Muscle layer of duodenum (tissue), 2 donors: Measurements from ENCODE around the gene CD164L2.

Source experiments
- H3K27ac ChIP-seq: one replicate; pipeline ENCODE4 v1.7.0; 2013; ENCODE audit warnings: mild to moderate bottlenecking, low read length
- H3K27me3 ChIP-seq: one replicate; pipeline ENCODE4 v1.7.0; 2013; ENCODE audit warnings: low read depth, mild to moderate bottlenecking, control low read depth, low read length
- H3K36me3 ChIP-seq, 2 donors: one replicate each; pipeline ENCODE4 v1.7.0; 2013; ENCODE audit warnings: low read length in 2 of 2, control low read depth in 1 of 2, mild to moderate bottlenecking in 1 of 2; ENCODE audit not compliant: insufficient read depth in 2 of 2, control insufficient read depth in 1 of 2
- H3K4me1 ChIP-seq, 2 donors: one replicate each; pipeline ENCODE4 v1.7.0; 2013; ENCODE audit warnings: low read length in 2 of 2, mild to moderate bottlenecking in 2 of 2, control low read depth in 1 of 2, moderate library complexity in 1 of 2; ENCODE audit not compliant: insufficient read depth in 2 of 2, control insufficient read depth in 1 of 2
- H3K4me3 ChIP-seq, 2 donors: one replicate each; pipeline ENCODE4 v1.7.0; 2013; ENCODE audit warnings: low read length in 2 of 2, low read depth in 1 of 2, mild to moderate bottlenecking in 1 of 2
- H3K9me3 ChIP-seq, 2 donors: one replicate each; pipeline ENCODE4 v1.7.0; 2013; ENCODE audit warnings: low read length in 2 of 2, control low read depth in 1 of 2, mild to moderate bottlenecking in 1 of 2; ENCODE audit not compliant: control insufficient read depth in 1 of 2
- donor health status: healthy.

CD164L2 gene

DNA sequence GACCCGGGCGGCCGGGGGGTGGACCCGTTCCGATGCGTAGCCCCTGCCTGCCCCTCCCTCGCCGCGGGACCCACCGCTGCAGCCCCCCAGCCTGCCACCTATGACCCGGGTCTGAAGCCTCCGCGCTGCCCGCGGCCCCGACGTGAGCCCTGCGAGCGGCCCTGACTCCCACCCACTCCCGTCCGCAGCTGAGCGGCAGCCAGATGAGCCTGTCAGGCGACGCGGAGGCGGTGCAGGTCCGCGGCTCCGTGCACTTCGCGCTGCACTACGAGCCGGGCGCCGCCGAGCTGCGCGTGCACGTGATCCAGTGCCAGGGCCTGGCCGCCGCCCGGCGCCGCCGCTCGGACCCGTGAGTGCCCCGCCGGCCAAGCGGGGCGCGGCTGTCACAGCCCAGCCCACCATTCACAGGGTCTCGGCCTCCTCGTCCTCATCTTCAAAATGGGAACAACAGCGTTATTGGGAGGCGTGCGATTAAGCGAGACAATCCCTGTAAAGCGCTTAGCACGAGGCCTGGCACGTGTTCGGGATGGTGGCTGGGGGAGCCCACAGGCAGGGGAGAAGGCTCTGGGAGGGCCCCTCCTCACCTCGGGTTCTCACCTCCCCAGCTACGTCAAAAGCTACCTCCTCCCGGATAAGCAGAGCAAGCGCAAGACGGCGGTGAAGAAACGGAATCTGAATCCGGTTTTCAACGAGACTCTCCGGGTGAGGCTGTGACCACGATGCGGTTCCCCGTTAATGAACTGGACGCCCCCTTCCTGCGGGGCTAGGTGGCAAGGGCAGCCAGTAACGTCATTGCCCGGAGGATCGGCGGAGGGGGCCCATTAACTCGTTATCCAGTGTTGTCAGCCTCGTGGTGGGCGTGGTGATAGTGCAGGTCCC is 33.1 kb downstream of the CD164L2 start:
- Histone ChIP-seq H3K4me3 (peak overlapping the region; percentile 7 to 66), H3K36me3 (peaks cover 0 to 13% of the 10 kb centered on the region in 2 donors), H3K9me3 (no peaks in the 10 kb centered on the region), H3K27ac (no peak overlapping the region), H3K27me3 (peaks cover 2% of the 10 kb centered on the region), H3K4me1 (peaks cover 2 to 23% of the 10 kb centered on the region in 2 donors)

DNA sequence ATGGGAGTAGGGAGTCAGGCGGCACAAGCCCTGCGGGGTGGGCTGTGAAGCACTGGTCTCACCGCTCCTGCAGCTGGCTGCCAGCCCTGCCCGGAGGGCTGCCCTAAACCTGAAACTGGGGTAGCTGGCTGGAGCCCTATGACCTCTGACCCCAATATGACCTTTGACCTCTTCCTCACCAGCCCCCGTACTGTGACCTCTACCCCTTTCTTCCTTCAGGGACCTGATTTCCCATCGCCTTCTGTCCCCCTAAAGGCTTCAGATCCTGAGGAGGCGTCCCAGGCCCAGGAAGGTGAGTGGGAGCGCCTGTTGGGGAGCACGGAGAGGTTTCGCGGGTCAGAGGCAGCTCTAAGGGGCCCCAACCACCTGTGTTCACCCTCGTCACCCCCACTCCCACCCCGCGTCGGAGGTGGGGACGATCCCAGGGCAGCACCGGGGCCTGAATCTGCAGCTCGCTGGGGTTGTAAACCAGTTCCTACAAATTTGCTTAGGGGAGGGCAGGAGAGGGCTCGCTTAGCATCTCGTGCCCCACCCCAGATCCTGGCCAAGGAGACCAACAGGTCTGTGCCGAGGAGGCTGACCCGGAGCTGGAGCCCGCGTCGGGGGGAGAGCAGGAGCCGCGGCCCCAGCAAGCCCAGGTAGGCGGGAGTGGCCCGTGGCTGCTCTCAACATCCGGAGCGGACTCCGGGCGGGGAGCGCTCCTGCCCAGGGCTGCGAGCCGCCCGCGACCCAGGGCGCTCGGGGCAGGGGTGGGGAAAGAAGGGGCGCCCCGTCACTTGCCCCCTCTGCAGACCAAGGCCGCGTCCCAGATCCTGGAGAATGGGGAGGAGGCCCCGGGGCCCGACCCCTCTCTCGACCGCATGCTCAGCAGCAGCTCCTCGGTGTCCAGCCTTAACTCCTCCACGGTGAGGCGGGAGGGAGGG is 34.0 kb downstream of the CD164L2 start:
- Histone ChIP-seq H3K9me3 (no peaks in the 10 kb centered on the region), H3K27ac (no peak overlapping the region), H3K4me3 (peak overlapping the region; percentile 11 to 66), H3K4me1 (peaks cover 2 to 23% of the 10 kb centered on the region in 2 donors), H3K36me3 (peaks cover 0 to 12% of the 10 kb centered on the region in 2 donors), H3K27me3 (peaks cover 2% of the 10 kb centered on the region)

DNA sequence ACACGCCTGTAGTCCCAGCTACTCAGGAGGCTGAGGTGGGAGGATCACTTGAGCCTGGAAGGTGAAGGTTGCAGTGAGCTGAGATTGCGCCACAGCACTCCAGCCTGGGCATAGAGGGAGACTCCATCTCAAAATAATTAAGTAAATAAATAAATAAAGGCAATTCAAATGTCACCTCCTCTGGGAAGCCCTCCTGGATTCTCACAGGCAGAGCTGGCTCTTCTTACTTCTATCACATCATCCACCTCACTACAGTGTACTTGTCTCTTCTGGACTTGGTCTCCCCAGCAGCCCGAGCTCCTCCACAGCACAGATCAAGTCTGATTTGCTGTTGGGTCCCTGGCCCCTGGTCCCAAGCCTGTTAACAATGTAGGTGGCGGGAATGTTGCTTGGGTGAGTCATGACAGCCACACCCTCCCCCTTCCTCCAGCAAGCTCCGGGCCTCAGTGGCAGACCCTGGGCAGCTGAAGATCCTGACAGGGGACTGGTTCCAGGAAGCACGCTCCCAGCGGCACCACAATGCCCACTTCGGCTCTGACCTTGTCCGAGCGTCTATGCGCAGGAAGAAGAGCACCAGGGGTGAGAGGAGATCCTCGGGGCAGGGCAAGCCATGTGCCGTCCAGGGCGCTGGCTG is 36.0 kb downstream of the CD164L2 start:
- Histone ChIP-seq H3K36me3 (no peaks in the 10 kb centered on the region), H3K4me3 (no peak overlapping the region), H3K27me3 (peaks cover 2% of the 10 kb centered on the region), H3K9me3 (no peaks in the 10 kb centered on the region), H3K4me1 (peaks cover 2 to 23% of the 10 kb centered on the region in 2 donors), H3K27ac (no peak overlapping the region)

DNA sequence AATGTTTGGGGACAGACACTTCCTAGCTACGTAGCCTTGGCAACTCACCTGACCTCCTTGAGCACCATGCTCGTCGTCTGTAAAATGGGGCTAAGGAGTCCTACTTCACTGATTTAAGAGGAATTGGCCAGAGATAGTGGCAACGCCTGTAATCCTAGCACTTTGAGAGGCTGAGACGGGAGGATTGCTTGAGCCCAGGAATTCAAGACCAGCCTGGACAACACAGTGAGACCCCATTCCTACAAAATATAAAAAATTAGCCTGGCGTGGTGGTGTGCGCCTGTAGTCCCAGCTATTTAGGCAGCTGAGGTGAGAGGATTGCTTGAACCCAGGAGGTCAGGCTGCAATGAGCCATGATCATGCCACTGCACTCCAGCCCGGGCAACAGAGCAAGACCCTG is 36.8 kb downstream of the CD164L2 start:
- Histone ChIP-seq H3K4me3 (no peak overlapping the region), H3K4me1 (peaks cover 2 to 23% of the 10 kb centered on the region in 2 donors), H3K27me3 (peaks cover 2% of the 10 kb centered on the region), H3K36me3 (no peaks in the 10 kb centered on the region), H3K9me3 (no peaks in the 10 kb centered on the region), H3K27ac (no peak overlapping the region)

DNA sequence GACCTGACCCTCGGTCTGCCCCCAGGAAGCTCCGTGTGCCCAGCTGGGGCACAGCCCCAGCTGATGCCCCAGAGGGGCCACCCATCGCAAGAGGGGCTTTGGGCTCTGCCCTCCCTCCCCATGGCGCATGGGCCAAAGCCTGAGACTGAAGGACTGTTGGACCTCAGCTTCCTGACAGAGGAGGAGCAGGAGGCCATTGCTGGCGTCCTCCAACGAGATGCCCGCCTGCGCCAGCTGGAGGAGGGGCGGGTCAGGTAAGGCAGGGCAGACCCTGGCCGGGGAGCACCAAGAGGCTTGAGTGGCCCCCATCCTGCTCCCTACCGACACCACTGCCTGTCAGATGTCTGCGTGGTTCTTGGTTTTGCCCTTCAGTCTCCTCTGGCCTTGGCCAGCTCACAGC is 37.9 kb downstream of the CD164L2 start:
- no peak overlapping the region for H3K4me3 ChIP-seq
- no peaks in the 10 kb centered on the region for H3K9me3 ChIP-seq
- no peaks in the 10 kb centered on the region for H3K27me3 ChIP-seq
- peaks cover 2 to 13% of the 10 kb centered on the region in 2 donors for H3K4me1 ChIP-seq
- H3K27ac ChIP-seq = no peak overlapping the region
- H3K36me3 ChIP-seq = no peaks in the 10 kb centered on the region

DNA sequence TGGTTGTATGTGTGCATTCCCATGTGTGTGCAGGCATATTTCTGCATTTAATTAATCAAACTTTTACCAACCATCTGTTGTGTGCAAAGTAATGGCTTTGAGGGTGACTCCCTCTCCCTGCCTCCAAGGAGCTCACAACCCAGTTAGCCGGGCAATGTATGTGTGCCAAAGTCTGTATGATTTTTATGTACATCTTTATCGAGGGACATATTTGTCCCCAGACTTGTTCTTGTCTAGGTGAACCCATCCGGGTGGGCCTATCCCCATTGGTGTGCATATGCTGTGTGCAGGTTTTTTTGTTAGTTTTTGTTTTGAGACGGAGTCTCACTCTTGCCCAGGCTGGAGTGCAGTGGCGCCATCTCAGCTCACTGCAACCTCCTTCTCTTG is 39.5 kb downstream of the CD164L2 start:
- Histone ChIP-seq H3K4me1 (no peaks in the 10 kb centered on the region), H3K4me3 (no peak overlapping the region)

DNA sequence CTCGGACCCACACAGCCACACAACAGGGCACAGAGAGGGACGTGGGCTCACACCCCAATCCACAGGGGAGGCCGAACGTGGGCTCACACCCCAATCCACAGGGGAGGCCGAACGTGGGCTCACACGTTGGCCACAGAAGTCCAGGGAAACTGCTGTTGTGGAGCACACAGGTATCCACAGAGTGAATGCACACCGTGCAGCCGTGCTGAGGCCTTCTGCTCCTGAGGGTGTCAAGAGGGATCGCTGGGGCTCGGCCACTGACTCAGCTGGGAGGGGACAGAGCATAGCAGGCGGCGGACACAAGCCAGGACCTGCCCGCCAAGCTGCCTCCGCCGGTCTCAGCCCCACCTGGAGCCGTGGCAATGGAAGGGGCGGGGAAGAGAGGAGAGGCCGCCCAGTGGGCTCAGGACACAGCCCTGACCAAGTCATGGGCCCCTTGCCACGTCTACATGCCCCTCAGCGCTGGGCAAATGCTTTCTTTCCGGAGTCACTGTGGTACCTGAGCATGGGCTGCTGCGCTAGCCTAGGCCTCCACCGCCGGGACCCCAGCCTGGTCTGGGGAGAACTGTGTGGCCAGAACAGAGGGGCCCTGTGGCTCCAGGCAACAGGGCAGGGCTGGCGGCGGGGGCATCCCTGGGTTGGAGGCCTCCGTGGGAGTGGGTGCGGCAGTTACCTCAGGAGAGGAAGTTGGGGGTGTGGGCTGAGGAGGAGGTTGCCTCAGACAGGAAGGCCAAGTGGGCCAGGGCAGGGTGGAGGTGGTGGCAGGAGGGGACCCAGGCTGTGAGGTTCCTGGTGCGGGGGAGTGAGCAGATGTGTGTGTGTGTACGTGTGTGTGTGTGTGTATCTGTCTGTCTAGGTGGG is 40.1 kb downstream of the CD164L2 start:
- H3K4me3 ChIP-seq = peak overlapping the region in 1 of 2 donors; percentile 60
- no peak overlapping the region for H3K27ac ChIP-seq
- peaks cover 0 to 4% of the 10 kb centered on the region in 2 donors for H3K36me3 ChIP-seq
- H3K4me1 ChIP-seq = no peaks in the 10 kb centered on the region
- no peaks in the 10 kb centered on the region for H3K9me3 ChIP-seq
- H3K27me3 ChIP-seq = no peaks in the 10 kb centered on the region

More for the DNA sequence above, 39.5 kb downstream of the CD164L2 start:
- Histone ChIP-seq H3K9me3 (no peaks in the 10 kb centered on the region), H3K27ac (no peak overlapping the region), H3K36me3 (peaks cover 0 to 2% of the 10 kb centered on the region in 2 donors), H3K27me3 (no peaks in the 10 kb centered on the region)

DNA sequence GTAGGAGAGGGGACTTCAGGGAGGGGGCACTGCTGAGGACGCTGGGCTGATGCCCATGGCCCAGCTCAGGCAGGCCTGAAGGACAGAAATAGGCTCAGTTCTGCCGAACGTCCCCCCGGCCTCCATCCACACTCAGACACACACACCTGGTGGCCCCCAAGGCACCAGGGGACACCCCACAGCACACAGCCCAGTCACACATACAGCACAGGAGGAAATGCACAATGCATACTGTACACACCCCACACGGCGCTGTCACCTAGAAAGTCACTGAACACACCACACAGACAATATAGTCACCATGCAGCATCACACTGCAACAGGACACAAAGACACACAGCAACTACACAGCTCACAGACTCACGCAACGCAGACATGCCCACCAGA is 40.7 kb downstream of the CD164L2 start:
- H3K36me3 ChIP-seq = peaks cover 0 to 4% of the 10 kb centered on the region in 2 donors
- H3K27me3 ChIP-seq = no peaks in the 10 kb centered on the region
- peak overlapping the region; percentile 39 for H3K27ac ChIP-seq
- H3K4me1 ChIP-seq = no peaks in the 10 kb centered on the region
- peak overlapping the region; percentile 40 to 60 for H3K4me3 ChIP-seq
- no peaks in the 10 kb centered on the region for H3K9me3 ChIP-seq

DNA sequence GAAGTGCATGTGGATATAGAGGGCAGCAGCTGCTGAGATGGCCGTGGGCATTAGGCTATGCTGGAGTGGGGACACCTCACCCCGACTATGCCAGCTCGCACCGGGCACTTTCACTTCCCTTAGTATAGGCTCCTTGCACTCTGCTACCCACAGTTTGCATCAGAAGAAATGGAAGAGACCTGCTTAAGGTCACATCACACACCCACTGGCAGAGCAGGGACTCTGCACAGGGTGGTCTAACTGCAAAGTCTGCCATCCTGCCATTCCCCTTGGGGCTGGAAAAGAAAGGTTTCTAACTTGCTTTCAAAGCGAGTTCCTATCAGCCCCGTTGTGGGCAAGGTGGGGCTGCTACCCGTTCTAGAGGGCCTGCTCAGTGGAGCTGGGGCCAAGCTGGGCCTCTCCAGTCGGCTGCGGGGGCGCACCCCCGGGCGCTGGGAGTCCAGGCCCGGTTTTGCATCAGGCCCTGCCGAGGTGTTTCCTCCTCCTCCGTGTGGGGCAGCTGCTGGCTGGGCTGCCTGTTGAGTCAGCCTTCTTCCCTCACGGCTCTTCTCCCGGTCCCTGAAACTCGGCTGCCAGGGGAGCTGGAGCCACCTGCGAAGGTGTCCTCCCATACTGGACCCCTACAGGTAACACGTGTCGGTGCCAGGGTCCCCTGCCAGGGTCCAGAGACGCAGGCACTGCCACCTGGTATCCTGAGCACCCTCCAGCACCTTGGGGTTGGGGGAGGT is 41.4 kb downstream of the CD164L2 start, which contains the start of gene SYTL1:
TSS of gene SYTL1 (plus strand) at position 498 of the 728 bp plus-strand sequence. CDS start 3,313 bp downstream, outside the sequence.
- Histone ChIP-seq H3K27me3 (no peaks in the 10 kb centered on the region), H3K36me3 (peaks cover 0 to 9% of the 10 kb centered on the region in 2 donors), H3K4me3 (peak within 1 kb of the TSS; percentile 40 to 60), H3K9me3 (no peaks in the 10 kb centered on the region), H3K4me1 (no peaks in the 10 kb centered on the region), H3K27ac (peak within 1 kb of the TSS; percentile 39)

DNA sequence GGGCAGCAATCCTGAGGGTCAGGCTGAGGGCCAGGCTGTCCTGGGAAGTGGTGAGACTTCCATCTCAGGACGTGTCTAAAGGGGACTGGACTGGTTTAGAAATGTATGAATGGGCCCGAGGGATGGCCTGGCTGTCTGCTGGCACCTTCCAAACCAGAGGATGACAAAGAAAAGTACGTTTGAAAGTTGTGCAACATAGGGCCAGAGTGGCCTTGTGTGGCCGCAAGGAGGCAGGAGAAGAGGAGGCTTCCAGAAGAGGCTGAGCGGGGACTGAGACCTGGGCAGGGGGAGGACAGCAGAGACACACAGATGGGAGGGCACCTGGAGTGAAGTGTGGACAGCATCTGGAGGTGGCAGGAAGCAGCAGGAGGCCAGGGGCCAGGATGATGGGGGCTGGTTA is 43.9 kb downstream of the CD164L2 start:
- Histone ChIP-seq H3K36me3 (peaks cover 10 to 34% of the 10 kb centered on the region in 2 donors), H3K27me3 (no peaks in the 10 kb centered on the region), H3K4me1 (no peaks in the 10 kb centered on the region), H3K9me3 (no peaks in the 10 kb centered on the region), H3K27ac (no peak overlapping the region), H3K4me3 (no peak overlapping the region)
